ENCODE measurements around the gene ELP5.

DNA sequence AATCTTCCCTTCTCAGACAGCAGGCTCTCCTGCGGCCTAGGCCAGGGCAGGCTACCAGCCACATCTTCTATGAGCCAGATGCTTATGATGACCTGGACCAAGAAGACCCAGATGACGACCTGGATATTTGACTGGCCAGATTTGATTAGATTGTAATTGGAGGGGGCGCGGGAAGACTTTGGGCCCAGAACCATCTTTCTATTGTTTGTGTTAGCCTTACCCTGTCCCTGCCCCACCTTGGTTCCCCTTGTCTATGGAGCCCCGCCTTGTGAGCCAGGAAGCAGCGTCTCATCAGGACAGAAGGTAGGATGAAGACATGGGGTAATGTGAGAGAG, 7.5 kb downstream of the ELP5 start:
- no peak for TF ChIP-seq EZH2phosphoT487 (IDR thresholded peaks at IDR 0.05; ENCODE audit: borderline replicate concordance)
- TF ChIP-seq, protein P1, sequence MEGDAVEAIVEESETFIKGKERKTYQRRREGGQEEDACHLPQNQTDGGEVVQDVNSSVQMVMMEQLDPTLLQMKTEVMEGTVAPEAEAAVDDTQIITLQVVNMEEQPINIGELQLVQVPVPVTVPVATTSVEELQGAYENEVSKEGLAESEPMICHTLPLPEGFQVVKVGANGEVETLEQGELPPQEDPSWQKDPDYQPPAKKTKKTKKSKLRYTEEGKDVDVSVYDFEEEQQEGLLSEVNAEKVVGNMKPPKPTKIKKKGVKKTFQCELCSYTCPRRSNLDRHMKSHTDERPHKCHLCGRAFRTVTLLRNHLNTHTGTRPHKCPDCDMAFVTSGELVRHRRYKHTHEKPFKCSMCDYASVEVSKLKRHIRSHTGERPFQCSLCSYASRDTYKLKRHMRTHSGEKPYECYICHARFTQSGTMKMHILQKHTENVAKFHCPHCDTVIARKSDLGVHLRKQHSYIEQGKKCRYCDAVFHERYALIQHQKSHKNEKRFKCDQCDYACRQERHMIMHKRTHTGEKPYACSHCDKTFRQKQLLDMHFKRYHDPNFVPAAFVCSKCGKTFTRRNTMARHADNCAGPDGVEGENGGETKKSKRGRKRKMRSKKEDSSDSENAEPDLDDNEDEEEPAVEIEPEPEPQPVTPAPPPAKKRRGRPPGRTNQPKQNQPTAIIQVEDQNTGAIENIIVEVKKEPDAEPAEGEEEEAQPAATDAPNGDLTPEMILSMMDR (conservative IDR thresholded peaks at IDR 0.05; ENCODE audit: low read length) = no peak

Measured in Loucy (cell line).